Glomerular visceral epithelial cell (primary cell): Measurements from ENCODE around the gene THAP5.
A peak's percentile ranks its signal among the peaks of the same experiment; 100 is the strongest.
"Not testable (repeated sequence)": the region's sequence is repeated elsewhere in the genome, so short reads cannot be mapped to it uniquely, and the experiment has no call there.

ENCODE experiments used
- DNase-seq: peaks from one replicate; pipeline ENCODE4 v3.0.0-alpha.2; 2016; ENCODE audit errors: extremely low spot score

THAP5 gene

DNA sequence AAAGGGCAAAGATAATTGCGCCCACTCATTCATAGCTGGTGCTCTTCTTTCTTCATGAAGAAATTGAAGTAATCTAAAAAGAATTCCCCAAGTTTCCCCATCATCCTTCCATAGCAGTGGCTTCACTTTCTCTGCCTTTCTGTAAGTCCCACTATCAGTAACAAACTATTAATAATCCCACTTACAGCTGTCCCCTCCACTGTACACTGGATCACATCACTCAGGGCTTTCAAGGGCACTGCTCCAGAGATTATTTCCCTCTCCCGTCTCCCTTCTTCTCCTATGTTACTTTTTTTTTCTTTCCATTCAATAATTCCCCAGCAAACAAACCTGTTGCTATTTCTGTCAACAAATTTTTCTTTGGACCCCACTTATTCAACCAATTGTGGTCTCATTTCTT is 16.3 kb upstream of the THAP5 start:
- no peak for DNase-seq

DNA sequence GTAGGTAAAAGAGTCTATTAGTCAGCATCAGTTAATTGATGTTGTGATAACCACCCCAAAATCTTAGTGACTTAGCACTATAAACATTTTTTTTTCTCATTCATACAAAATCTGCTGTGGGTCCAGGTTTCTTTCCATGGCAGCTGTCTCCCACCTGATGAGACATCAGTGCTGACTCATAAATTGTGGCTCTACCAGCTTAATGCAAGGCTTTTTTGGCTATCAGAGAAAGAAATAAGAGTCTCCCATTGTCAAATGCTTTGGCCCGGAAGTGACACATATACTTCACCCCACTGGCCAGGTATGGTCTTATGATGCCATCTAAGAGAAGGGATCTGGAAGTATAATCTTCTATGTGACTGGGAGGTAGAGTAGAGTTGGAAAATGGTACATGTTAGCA is 14.7 kb upstream of the THAP5 start:
- peak; percentile 10 for DNase-seq

DNA sequence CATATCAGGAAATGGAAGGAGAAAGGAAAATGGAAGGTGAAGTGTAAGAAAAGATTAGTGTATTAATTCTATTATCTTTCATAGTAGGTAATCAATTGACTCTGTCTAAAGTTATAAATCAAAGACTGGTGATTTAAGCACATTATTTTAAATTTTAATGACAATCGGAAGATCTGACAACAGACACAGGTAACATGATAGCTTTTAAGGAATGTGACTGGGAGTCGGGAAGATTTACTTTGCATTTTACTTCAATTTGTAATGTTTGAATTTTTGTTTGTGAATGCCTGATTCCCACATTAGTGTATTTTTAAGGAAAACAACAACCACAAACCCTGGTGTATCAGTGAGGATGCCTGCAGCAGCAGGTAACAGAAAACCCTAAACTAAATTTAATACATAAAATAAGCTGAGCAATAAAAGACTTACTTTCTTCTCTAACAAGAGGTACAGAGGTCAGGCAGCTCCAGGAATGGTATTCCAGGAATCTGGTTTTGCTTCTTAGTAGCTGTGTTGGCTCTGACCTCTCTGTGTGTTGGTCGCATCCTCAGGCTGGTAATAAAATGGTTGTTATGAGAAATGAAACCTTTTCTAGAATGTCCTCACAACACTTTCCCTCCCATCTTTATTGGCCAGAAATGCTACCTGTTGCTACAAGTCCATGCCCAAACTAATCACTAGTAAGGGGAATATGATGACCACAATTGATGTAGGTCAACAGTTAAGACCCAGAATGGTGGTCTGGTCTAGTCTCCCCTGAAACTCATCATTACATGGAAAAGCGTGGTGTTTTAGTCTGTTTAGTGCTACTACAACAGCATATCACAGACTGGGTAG is 12.4 kb upstream of the THAP5 start:
- DNase-seq: peak; percentile 43

DNA sequence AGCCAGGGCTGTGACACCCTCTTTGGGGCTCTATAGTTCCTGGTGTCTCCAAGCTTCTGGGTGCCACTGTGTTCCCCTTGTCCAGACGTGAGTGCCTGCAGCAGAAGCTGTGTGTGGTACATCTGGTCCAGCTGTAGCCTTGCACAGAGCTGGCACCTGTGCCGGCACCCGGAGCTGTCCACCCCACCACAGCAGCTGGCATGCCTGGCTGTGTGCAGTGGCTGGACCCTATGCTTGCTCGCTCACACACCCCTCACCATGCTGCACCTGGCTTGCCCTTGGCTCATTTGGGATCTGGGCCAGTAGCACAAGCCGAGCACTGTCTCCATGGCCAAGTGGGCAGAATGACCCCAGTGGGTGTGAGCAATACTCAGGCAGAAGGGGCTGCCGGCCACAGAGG is 10.8 kb upstream of the THAP5 start:
- DNase-seq: no peak

DNA sequence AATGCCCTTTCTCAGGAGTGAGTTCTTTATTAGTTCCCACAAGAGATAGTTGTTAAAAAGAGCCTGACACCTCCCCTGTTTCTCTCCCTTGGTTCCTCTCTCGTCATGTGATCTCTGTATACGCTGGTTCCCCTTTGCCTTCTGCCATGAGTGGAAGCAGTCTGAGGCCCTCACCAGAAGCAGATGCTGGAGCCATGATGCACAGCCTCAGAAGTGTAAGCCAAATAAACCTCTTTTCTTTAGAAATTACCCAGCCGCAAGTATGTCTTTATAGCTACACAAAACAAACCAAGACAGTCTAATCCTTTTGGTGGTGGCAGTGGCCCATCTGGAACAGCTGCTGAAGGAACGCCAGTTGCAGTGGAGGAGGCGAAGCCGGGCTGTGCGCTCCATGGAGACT is 9.4 kb upstream of the THAP5 start:
- no peak for DNase-seq

DNA sequence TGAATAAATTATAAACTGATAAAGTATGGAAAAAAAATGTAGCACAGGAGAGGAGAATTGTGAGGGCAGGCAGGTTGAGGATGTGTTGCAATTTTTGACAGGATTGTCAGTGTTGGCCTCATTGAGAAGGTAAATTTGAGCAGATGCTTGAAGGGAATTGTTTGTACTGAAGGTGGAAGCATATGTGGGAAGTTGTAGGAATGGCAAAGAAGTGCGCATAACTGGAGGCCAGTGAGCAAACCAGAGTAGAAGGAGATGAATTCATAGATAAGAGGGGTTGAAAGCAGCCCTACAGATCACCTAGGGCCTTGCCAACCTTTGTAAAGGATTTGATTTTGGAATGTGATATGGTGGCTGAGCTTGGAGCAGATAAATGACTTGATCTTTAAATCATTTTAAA is 6.6 kb upstream of the THAP5 start:
- DNase-seq: no peak

DNA sequence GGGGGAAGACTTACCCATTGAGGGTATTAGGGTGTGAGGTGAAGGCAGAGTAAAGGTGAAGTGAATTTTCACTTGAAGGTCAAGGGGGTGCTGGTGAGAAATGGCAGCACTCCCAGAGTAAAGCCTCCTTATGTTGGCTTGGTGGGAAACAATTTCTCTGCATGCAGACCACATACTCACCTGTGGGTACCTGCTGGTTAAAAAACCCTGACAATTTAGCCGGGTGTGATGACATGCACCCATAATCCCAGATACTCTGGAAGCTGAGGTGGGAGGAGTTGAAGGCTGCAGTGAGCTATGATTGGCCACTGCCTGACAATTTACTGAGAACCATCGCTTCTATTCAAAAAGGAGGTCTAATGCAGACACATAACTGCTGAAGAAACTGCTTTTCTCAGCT is 5.7 kb upstream of the THAP5 start:
- DNase-seq: no peak

DNA sequence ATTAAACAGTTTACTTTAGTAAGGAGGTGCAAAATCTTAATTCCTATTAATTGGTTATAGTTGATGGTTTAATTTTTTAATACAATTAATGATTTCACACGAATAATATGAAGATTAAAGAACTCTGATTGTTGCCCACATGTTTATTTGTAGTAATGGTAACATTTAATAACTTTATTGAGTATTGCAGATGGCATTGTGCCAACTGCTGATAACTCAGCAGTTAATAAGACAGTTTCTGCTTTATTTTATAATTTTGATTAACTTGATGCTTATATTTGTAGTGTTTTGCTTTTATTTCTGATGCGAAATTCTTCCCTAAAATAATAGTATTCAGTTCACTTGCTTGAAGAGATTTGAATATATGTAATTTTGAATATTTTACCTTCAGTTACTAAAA is 3.0 kb upstream of the THAP5 start:
- no peak for DNase-seq

DNA sequence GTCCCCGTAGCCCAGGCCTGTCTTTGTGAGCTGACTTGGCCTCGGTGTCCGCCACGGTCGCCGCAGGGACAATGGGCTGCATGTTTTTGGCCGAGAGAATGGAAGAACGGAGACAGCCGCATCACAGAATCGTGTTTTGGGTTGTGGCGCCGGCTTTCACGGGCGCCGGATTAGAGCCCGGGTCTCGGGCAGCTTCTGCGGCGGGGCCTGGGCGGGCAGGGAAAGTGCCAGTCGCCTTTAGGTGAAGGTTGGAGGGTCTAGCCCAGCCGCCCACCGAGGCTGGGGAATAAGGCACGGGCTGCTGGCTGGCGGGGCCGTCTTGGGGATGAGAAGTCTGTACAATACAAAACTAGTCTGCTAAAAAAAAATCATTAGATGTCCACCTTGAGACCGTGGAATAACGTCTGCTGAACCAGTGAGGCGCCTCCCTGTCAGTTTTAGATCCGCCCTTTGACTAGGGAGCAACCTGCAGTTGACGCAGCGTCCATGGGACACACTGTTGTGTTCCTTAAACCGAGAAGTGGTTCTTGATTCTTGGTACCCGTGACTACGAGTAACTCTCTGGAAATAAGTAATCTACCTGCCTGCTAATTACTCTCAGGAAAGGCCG is 745 bp upstream of the THAP5 start:
- DNase-seq: peak; percentile 45

DNA sequence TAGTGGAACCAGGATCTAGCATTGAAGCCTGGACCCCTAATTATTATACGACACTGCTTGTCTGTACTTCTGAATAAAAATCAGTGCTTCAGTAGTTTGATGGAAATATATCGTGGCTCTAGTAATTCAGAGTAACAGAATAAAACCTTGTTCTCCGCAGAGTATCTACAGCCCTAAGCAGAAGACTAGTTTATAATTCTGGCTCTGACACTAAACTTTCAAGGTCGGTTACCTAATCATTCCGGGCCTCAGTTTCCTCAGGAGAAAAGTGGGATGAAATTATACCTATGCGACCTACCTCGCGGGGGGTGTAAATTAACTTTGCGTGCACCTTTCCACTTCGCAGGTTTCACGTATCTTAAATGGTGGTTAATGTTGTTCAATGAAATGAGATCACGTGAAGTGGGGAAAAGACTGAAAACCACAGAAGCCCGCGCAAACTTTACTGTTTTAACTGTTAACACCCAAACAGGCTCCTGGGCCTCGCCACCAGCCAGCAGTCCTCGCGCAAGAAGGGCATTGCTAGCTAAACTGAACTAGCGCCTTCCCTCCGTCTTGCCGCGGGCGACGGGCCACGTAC is 615 bp downstream of the THAP5 start:
- no peak for DNase-seq

DNA sequence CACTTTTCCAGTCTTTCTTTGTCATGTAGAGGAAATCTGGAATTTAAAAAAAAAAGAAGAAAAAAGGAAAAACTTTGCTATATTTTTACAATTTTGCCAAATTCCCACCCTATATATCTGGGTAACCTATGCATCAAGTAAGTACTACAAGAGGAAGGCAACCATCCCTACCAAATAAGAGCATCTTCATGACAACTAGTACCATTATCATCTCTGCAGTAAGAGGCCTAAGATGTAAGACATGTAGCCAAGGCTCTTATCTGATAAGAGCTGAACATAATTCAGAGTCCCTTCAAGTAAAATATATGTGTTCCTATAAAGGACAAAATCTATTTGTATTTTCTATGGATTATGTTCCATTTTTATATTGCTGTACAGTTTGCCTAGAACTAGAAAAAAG is 3.5 kb downstream of the THAP5 start:
- no peak for DNase-seq

DNA sequence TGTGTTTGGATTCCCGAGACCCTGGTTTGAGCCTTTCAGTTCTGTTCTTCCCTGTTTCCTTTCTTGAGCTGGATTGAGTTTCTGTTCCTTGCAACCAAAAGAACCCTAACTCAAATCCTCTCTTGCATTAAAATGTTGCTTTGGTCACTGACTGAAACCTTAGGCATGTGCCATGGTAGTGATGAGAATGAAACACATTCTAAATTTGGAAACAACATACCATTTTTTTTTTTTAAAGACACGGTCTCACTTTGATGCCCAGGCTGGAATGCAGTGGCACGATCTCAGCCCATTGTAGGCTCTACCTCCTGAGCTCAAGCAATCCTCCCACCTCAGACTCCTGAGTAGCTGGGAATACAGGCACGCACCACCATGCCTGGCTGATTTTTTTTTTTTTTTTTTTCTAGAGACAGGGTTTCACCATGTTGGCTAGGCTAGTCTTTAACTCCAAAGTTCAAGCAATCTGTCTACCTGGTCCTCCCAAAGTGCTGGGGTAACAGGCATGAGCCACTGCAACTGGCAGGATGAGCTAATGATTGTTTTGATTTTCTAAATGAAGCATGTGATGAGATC is 8.4 kb downstream of the THAP5 start:
- DNase-seq: no peak

DNA sequence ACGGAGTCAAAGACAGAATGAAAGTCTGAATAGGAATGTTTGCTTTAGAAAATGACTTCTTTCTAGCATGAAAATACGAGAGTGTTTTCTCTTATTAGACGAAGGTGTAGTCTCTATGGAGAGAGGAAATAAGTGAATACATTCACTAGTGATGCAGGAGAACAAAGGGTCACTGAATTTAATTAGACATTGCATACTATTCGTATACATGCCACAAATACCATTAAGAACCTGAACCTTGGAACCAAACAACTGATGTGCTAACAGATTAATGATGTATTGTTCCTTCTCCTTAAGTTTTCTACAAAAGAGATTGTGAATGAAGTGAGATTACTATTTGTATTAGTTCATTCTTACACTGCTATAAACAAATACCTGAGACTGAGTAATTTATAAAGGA is 10.3 kb downstream of the THAP5 start:
- no peak for DNase-seq

DNA sequence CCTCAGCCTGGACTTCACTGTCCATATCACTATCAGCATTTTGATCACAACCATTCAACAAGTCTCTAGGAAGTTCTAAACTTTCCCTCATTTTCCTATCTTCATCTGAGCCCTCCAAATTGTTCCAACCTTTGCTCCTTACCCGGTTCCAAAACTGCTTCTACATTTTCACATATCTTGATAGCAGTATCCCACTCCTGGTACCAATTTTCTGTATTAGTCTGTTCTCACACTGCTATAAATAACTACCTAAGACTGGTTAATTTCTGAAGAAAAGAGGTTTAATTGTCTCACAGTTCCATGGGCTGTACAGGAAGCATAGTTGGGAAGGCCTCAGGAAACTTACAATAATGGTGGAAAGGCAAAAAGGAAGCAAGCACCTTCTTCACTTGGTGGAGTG is 11.9 kb downstream of the THAP5 start:
- no peak for DNase-seq

DNA sequence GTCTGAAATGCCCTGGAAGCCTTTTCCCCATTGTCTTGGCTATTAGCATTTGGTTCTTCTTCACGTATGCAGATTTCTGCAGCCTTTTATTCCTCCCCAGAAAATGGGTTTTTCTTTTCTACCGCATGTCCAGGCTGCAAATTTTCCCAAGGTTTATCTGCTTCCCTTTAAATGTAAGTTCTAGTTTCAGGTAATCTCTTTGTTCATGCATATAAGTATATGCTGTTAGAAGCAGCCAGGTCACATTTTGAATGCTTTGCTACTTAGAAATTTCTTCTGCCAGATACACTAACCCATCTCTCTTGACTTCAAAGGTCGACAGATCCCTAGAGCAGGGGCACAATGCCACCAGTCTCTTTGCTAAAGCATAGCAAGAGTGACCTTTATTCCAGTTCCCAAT is 12.3 kb downstream of the THAP5 start:
- no peak for DNase-seq

DNA sequence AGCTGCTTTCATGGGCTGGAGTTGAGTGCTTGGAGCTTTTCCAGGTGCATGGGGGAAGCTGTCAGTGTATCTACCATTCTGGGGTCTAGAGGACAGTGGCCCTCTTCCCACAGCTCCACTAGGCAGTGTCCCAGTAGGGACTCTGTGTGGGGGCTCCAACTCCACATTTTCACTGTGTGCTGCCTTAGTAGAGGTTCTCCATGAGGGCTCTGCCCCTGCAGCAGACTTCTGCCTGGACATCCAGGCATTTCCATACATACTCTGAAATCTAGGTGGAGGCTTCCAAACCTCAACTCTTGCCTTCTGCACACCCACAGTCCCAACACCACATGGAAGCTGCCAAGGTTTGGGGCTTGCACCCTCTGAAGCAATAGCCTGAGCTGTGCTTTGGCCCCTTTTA is 12.8 kb downstream of the THAP5 start:
- not testable (repeated sequence) for DNase-seq

DNA sequence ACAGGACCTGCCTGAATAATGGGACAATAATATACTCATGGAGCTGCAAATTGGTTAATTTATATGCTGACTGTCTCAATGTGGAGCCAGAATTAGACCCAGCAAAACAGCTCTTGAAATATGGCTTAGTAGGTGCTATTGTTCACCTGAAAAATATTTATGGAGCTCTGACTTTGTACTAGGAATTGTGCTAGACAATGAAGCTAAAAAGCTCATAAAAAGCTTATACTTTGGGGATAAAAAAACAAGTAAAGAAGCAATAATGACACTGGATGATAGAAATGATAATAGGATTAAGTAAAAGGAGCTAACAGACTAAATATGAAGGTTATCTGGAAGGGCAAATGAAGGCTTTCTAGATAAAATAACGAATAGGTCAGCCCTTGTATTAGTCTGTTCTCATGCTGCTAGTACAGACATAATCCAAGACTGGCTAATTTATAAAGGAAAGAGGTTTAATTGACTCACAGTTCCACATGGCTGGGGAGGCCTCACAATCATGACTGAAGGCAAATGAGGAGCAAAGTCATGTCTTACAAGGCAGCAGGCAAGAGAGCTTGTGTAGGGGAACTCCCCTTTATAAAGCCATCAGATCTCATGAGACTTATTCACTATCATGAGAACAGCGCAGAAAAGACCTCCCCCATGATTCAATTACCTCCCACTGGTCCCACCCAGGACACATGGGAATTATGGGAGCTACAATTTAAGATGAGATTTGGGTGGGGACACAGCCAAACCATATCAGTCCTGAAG is 21.2 kb downstream of the THAP5 start:
- DNase-seq: not testable (repeated sequence)

DNA sequence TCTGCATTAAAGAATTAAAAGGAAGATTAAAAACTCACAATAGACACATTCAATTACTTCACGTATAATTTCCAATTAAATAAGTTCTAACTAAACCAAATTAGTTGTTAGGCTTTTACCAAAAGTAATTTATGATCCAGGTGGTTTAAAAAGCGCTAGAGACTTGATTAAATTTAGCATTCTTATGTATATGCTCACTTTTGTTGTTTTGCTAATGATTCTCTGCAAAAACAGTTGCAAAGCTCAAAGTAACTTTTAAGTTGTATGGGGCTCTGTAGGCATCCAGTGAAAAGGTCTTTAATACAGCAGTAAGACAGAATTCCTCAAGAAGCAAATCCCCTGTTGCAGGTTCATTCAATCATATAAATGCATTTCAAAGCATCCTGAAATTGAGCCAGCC is 28.0 kb downstream of the THAP5 start:
- DNase-seq: no peak

DNA sequence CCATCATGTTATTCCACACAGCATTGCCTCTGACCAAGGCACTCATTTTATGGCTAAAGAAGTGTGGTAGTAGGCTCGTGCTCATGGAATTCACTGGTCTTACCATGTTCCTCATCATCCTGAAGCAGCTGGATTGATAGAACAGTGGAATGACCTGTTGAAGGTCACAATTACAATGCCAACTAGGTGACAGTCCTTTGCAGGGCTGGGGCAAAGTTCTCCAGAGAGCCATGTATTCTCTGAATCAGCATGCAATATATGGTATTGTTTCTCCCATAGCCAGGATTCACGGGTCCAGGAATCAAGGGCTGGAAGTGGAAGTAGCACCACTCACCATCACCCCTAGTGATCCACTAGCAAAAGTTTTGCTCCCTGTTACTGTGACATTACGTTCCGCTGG is 30.8 kb downstream of the THAP5 start:
- not testable (repeated sequence) for DNase-seq

DNA sequence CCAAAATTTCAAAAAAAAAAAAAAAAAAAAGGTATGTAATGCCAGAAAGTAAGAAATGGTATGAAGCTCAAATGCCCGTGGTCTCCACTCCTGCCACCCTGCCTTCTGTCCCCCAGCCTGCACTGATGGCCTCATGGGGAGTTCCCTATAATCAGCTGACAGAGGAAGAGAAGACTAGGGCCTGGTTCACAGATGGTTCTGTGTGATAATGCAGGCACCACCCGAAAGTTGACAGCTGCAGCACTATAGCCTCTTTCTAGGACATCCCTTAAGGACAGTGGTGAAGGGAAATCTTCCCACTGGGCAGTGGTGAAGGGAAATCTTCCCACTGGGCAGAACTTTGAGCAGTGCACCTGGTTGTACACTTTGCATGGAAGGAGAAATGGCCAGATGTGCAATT is 31.3 kb downstream of the THAP5 start:
- not testable (repeated sequence) for DNase-seq

DNA sequence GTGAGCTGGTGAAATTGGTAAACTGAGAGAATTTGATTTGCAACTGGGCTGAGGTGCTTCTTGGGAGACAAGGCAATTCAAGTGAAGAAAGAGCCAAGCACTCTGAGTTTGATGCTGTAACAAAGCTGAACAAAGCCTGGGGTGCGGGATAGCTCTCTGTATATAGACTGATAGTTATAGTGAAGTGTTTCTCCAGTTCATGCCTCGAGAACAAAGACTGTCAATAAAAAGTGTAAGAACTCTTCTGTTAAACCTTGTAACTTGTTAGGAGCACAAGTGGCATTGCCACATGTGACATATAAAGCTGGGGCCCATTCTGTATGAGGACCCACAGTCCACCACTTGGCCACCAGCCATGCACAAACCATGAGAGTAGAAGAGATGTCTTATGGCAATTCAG is 32.3 kb downstream of the THAP5 start:
- no peak for DNase-seq

DNA sequence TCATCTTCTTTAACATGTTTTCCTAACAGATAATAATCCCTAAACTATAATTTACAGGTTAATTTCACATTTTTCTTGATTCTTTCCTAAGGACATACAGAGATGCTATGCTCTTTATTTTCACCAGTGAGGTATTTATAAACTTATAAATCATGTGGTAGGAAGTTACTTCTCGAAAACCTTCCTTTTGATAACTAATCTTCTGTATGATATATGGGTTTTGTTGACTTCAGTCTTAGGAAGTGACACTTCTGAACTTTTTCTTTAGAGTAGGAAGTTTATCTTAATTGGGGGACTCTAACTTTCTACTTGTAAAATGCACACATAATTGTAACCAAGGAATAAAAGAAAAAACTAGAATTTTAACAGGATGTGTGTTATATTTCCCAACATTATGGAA is 33.8 kb downstream of the THAP5 start:
- DNase-seq: no peak
